ENCODE results near the gene FBXO42. TPM values are rescaled to one million over a fixed set of nuclear protein-coding genes. Genes with fewer than 3 reads are reported as not detected.

FBXO42 gene
- total and polyA plus RNA-seq, 12 donors: 12.4 to 26.6 (median 20.5) TPM

DNA sequence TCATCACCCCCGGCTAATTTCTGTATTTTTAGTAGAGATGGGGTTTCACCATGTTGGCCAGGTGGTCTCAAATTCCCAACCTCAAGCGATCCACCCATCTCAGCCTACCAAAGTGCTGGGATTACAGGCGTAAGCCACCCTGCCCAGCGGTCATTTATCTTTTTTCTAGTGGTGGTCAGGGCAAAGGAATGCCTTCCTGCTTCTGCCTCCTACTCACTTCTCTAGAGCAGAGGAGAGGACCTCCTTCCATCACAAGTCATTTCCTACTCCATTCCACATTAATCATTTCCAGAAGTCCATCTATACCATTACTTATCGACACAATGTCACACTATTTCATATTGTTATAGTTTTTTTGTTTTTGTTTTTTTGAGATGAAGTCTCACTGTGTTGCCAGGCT lies 13.3 kb downstream of the FBXO42 start:
- Histone ChIP-seq H3K27me3 (no peaks in the 10 kb centered on the region), H3K27ac (peak overlapping the region in 2 of 10 donors; percentile 67 to 77), H3K4me1 (peaks cover 3 to 58% (median 26%) of the 10 kb centered on the region in 9 donors), H3K9me3 (no peaks in the 10 kb centered on the region), H3K4me3 (no peak overlapping the region), H3K36me3 (peaks cover 0 to 25% (median 0%) of the 10 kb centered on the region in 9 donors)
- DNase-seq (no peak), ATAC-seq (no peak)
- intact Hi-C loops (cut with DNase I): no loop called here
- WGBS, 2 donors: 88 to 94% methylated on average over 5 of the region's 5 CpGs
- no peak for TF ChIP-seq CTCF (IDR thresholded peaks at IDR 0.05)

DNA sequence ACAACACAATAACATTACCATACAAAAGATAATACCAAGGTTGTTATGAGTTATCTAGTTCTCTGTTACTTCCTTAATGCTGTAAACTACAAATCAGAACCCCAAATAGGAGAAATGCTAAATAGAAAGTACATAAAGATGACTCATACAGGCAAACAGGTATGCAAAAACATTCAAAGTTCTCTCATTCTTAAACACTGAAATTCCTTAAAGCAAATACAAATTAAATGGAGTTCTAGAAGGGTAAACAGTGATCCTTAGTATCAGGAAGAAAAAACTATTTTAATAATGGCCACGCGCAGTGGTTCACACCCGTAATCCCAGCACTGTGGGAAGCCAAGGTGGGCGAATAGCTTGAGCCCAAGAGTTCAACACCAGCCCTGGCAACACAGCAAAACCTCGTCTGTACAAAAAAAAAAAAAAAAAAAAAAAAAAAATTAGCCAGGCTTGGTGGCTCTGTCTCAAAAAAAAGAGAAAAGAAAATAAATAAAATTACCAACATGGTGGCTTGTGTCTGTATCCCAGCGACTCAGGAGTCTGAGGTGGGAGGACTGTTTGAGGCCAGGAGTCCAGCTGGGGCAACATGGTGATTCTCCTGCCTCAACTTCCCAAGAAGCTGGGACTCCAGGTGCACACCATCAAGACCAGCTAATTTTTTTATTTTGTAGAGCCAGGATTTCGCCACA lies 17.5 kb downstream of the FBXO42 start:
- Histone ChIP-seq H3K36me3 (peaks cover 0 to 6% (median 0%) of the 10 kb centered on the region in 9 donors), H3K4me3 (no peak overlapping the region), H3K9me3 (no peaks in the 10 kb centered on the region), H3K27ac (no peak overlapping the region), H3K27me3 (no peaks in the 10 kb centered on the region), H3K4me1 (peaks cover 0 to 50% (median 13%) of the 10 kb centered on the region in 9 donors)
- TF ChIP-seq CTCF (IDR thresholded peaks at IDR 0.05): no peak
- intact Hi-C loops (cut with DNase I): no loop called here
- ATAC-seq (no peak), DNase-seq (no peak)
- 85 to 87% methylated on average over 7 of the region's 7 CpGs for WGBS, 2 donors

DNA sequence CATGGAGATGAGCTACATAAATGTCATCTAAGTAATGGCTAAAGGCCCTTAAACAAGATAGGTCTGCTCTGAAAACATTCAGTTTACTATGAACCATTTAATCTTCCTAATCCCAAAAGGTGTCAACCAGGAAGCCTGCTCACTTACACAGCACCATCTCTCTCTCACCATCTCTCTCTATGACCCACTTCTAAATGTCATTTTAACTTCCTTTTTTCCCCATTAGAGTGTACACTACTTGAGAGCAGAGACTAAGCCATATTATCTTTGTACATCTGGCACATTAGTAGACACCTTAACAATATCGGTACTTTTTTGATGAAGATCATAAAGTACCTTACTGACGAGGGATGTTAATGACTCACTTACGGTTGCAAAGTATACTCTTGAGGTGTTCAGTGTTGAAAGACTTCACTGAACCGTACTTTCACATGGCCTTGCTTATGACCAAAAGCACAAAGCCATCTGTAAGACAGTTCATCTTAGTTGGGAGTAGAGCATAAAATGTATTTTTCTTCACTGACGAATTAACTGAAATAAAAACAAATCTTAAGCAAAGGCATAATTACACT lies 25.4 kb downstream of the FBXO42 start:
- H3K4me3 ChIP-seq: no peak overlapping the region
- H3K27me3 ChIP-seq: no peaks in the 10 kb centered on the region
- no peaks in the 10 kb centered on the region for H3K9me3 ChIP-seq
- no peak overlapping the region for H3K27ac ChIP-seq
- 62 to 71% methylated on average over 5 of the region's 5 CpGs for WGBS, 2 donors
- intact Hi-C loops (cut with DNase I): no loop called here
- no peak for ATAC-seq
- peaks cover 0 to 27% (median 11%) of the 10 kb centered on the region in 9 donors for H3K4me1 ChIP-seq
- H3K36me3 ChIP-seq: peaks cover 0 to 7% (median 0%) of the 10 kb centered on the region in 9 donors
- no peak for TF ChIP-seq CTCF (IDR thresholded peaks at IDR 0.05)
- DNase-seq: no peak

DNA sequence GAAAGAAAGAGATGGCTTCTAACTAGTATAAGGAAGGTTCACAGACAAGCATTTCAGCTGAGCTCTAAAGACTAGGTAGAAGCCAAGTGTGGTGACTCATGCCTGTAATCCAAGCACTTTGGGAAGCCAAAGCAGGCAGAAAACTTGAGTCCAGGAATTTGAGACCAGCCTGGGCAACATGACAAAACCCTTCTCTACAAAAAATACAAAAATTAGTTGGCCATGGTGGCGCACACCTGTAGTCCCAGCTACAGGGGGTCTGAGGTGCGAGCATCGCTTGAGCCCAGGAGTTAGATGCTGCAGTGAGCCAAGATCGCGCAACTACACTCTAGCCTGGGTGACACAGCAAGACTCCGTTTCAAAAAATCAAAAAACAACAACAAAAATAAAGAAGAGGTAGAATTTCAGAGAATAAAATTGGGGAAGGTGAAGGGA lies 27.8 kb downstream of the FBXO42 start:
- Histone ChIP-seq H3K27ac (peak overlapping the region in 2 of 10 donors; percentile 33 to 45), H3K4me3 (no peak overlapping the region), H3K27me3 (no peaks in the 10 kb centered on the region), H3K9me3 (no peaks in the 10 kb centered on the region), H3K4me1 (peaks cover 0 to 46% (median 24%) of the 10 kb centered on the region in 9 donors), H3K36me3 (peaks cover 0 to 7% (median 0%) of the 10 kb centered on the region in 9 donors)
- WGBS, 2 donors: 95% methylated on average over 6 of the region's 6 CpGs
- ATAC-seq: peak in 6 of 8 donors; percentile 57 to 82 (median 72)
- intact Hi-C loops (cut with DNase I): no loop called here
- DNase-seq: peak in 1 of 2 donors; percentile 9
- TF ChIP-seq CTCF (IDR thresholded peaks at IDR 0.05): no peak

Data from heart right ventricle (tissue), 16 donors.